AG20443 (cell line): Measurements from ENCODE around the gene PTPMT1.
"Not testable (repeated sequence)": the region's sequence is repeated elsewhere in the genome, so short reads cannot be mapped to it uniquely, and the experiment has no call there.

ENCODE experiments used
- DNase-seq: peaks from one replicate; pipeline ENCODE4 v3.0.0; 2012; ENCODE audit warnings: low spot score, mixed read lengths

Gene PTPMT1

DNA sequence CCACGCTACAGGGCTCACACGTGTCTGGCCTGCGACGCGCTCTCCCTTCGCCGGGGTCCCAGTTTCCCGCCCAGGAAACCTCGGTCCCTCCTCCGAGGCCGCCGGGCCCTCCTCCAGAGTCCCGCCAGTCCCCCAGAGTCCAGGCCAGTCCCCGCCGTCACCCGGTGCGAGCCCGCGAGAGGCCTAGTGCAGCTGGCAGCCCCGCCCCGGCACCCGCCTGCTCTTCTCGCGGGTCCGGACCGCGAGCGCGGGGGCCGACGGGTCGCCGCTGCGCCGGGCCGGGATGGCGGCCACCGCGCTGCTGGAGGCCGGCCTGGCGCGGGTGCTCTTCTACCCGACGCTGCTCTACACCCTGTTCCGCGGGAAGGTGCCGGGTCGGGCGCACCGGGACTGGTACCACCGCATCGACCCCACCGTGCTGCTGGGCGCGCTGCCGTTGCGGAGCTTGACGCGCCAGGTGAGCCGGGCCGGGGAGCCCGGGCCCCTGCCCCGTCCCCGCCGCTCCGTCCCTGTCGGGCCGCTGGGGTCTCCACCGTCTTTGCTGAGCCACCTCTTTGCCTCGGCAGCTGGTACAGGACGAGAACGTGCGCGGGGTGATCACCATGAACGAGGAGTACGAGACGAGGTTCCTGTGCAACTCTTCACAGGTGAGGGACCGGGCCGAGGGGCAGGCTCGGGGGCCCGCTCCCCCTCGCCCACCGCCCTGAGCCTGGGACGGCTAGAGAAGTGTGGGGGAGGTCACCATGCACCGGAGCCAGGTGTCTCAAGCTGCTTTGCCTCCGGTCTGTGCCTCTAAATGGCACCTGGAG, at the start of gene PTPMT1:
Gene PTPMT1 (plus strand): TSS at position 260 of the 809 bp plus-strand sequence. CDS start 24 bp downstream, at position 284.
- DNase-seq: peak; percentile 92

GRCh38 chr11:47516155-47516554, 49.2 kb upstream of the PTPMT1 start:
- no peak for DNase-seq

GRCh38 chr11:47516984-47517853, 48.2 kb upstream of the PTPMT1 start:
- no peak for DNase-seq

GRCh38 chr11:47518212-47518964, 47.0 kb upstream of the PTPMT1 start:
- DNase-seq: no peak

DNA sequence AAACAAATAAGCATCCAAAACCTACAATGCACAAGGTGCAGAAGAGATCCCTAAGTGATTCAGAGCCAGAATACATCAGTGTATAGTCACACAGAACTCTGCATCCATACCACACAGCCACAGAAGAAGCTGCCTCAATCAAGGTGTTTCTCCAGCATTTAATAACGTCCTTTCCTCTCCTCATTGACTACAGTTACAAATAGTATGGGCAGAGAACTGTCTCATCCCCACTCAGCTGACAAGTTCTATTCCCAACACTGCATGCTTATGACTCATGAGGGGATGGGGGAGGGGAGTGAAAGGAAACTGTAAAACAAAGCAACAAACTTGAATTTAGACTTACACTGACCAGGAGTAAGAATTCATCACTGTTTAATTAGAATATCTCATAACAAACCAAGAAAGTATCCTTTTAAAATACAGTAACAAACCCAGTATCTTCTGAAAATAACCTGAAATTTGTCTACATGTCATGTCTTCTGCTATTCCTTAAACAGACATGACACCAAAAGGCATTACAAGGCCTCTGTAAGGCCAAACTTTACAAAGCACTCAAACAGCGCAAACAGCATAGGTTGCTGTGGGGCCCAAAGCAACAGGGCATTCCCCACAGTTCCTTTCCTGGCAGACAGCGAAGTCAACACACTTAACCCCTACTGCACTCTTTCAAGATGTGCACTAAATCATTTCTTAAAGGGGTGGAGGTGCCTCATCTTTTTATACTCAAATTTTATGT, 41.7 kb upstream of the PTPMT1 start:
- DNase-seq: peak; percentile 77

DNA sequence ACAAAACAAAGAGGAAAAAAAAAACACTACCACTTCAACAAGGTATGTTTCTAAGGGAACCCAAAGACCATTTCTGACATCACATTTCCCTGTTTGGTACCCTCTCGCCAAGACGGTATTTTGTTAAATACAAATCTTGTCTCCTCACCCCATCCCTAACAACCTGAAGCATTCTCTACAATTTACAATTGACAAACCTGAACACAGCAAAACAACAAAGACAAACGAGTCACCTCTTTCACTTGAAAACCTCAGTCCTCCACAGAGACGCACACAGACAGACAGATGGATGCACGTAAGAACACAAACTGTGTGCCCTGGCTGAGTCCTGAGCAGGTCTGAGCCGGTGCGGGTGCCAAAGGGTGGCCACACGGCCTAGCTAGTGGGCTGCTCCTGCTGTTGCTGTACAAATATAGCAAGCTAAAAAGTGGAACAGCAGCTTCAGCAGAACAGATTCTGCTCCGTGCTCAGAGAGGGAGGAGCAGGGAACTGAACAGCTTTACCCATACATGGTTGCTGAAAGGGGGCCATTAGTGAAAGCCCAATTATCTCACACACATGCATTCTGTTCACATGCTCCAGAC, 41.0 kb upstream of the PTPMT1 start:
- peak; percentile 21 for DNase-seq

- not testable (repeated sequence) for DNase-seq
Observed at GRCh38 chr11:47526032-47526431, 39.4 kb upstream of the PTPMT1 start.

- DNase-seq: no peak
Observed at GRCh38 chr11:47527186-47527585, 38.2 kb upstream of the PTPMT1 start.

- no peak for DNase-seq
Observed at GRCh38 chr11:47529951-47530350, 35.4 kb upstream of the PTPMT1 start.

- not testable (repeated sequence) for DNase-seq
Observed at GRCh38 chr11:47530721-47531120, 34.7 kb upstream of the PTPMT1 start.

- DNase-seq: no peak
Observed at GRCh38 chr11:47531666-47532065, 33.7 kb upstream of the PTPMT1 start.

DNA sequence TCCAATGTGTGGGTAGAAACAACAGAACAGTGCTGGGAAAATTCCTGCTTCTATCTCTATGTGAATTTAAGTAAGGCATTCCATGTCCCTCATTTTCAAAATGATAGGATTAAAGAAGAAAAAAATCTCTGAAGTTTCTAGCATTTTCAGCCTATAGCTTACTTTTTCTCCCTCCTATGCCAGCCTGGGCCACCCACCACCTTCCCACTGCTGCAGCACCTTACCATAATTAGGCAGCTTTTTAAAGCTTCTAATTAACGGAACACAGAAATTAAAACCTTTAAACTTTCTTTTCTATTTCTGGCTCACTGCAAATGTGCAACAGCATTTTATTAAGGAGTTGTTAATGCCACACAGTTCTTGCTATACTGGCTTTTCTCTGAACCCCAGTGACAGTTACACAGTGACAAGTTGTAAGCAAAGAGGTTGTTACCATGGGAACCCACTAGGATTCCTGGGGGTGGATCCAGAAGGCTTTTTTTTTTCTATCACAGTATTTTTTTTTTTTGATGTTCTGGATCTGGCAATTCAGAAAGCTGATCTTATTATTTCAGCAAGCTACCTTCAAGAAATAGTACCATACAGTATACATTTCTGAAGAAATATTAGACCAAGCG, 32.7 kb upstream of the PTPMT1 start:
- no peak for DNase-seq

- DNase-seq: peak; percentile 29
Observed at GRCh38 chr11:47533690-47534151, 31.7 kb upstream of the PTPMT1 start.

GRCh38 chr11:47534704-47535251, 30.6 kb upstream of the PTPMT1 start:
- DNase-seq: no peak

DNA sequence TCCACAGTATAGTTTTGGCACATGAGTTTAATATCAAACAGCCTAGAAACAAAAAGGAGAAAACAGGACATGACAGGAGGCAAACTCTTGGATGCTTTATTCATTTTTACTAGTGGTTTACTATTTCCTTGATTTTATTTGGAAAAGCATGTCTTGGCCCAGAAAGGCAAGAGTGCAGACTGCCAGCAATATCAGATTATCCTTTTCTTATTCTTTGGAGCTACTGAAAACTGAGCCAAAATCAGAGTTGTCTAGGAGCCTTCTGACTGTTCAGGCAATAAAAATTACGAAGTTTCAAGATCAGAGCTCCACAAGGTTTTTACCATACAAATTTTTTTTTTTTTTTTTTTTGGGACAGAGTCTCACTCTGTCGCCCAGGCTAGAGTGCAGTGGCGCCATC, 28.5 kb upstream of the PTPMT1 start:
- DNase-seq: no peak

- no peak for DNase-seq
Observed at GRCh38 chr11:47538741-47539565, 26.4 kb upstream of the PTPMT1 start.

GRCh38 chr11:47539681-47540039, 25.7 kb upstream of the PTPMT1 start:
- DNase-seq: no peak

- no peak for DNase-seq
Observed at GRCh38 chr11:47541070-47541469, 24.3 kb upstream of the PTPMT1 start.

GRCh38 chr11:47545298-47545697, 20.1 kb upstream of the PTPMT1 start:
- DNase-seq: no peak
